NB4 (cell line): ENCODE data around the gene SRGAP2B.
"Not testable (repeated sequence)": the region's sequence is repeated elsewhere in the genome, so short reads cannot be mapped to it uniquely, and the experiment has no call there.

ENCODE experiments used
- TF ChIP-seq, protein P1 (sequence below): IDR thresholded peaks from one replicate; pipeline ENCODE4 v1.5.1; 2012; ENCODE audit warnings: low read depth, low read length
- TF ChIP-seq, protein P2 (sequence below): IDR thresholded peaks from 2 replicates; pipeline ENCODE4 v1.6.1; 2011; ENCODE audit warnings: low read depth, low read length

DNA sequence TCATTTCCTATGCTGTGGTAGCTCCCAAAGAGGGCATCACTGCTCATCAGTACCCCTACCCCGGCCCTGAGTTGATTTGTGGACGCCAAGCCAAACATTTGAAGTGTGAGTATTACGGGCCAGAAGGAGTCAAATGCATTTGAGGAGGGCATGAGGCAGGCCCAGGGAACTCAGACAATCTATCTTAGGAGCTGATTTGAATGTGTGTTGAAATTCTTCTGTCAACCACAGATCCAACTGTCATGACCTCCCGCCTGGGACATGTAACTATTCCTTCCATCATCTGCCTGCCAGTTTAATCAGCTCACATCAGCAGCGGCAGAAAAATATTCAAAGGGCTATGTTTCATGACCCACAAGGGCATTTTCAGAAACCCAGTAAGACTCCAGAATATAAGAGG lies 162.1 kb downstream of the SRGAP2B start:
- TF ChIP-seq, protein P1, sequence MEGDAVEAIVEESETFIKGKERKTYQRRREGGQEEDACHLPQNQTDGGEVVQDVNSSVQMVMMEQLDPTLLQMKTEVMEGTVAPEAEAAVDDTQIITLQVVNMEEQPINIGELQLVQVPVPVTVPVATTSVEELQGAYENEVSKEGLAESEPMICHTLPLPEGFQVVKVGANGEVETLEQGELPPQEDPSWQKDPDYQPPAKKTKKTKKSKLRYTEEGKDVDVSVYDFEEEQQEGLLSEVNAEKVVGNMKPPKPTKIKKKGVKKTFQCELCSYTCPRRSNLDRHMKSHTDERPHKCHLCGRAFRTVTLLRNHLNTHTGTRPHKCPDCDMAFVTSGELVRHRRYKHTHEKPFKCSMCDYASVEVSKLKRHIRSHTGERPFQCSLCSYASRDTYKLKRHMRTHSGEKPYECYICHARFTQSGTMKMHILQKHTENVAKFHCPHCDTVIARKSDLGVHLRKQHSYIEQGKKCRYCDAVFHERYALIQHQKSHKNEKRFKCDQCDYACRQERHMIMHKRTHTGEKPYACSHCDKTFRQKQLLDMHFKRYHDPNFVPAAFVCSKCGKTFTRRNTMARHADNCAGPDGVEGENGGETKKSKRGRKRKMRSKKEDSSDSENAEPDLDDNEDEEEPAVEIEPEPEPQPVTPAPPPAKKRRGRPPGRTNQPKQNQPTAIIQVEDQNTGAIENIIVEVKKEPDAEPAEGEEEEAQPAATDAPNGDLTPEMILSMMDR = not testable (repeated sequence)
- TF ChIP-seq, protein P2, sequence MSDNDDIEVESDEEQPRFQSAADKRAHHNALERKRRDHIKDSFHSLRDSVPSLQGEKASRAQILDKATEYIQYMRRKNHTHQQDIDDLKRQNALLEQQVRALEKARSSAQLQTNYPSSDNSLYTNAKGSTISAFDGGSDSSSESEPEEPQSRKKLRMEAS = not testable (repeated sequence)
